SIG-M5 treated with dmso at 0.1 percent for 504 hours (cell line): Measurements from ENCODE around the gene KCNJ10.
"Not testable (repeated sequence)": the region's sequence is repeated elsewhere in the genome, so short reads cannot be mapped to it uniquely, and the experiment has no call there.

Experiments
- DNase-seq: peaks from one replicate; lab custom pipeline; 2025; ENCODE audit not compliant: unreplicated experiment; lab: John Stamatoyannopoulos, UW

KCNJ10 gene

DNA sequence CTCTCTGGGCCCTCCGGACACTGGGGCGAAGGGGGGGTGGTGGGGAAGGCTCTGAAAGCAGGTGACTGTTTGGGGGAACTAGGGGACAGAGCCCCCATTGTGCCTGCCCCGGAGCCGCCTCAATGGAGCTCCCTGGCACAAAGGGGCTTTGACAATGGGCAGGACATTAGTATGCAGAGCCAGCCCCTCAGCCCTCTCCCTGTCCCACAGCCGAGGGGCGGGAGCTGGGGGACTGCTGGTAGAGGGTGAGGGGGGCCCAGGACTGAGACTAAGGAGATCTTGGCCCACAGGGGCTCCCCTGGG lies 7.8 kb downstream of the KCNJ10 start:
- DNase-seq, result no peak

DNA sequence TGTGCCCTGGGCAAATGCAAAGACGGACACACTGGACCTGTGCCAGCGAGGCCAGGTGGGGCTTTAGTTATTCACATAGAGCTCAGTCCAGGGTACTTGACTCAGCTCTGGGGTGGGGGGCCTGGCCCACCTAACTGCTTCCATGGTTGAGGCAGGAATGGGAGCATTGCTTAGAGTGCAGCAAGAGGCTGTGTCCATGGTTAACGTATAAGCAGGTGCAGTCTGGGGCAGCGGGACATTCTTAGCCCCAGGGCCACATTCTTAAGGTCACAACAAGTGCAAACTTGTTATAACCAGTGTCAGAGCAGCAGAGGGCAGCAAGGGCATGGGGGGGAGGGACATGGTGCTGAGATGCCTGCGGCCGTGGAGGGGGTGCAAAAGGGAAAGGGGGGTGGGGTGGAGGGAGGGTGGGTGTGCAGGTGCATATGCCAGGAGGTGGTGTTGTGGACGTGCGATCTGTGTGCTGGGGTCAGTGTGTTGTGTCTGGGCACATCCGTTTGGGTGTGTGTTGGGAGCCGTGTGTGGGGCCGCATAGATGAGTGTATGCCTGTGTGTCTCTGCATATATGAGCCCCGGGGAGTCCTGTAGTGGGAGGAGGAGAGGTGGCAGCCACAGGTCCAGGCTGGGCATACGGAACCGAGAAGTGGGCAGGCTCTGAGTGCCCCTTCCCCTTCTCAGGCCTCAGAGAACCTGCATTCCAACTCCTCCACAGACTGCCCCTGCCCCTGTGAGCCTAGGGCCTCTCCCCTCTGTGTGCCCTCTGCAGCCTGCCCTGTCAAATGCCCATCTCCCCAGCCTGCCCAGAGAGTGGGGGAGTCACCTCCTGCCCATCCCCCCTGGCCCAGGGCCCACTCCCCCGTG lies 8.4 kb downstream of the KCNJ10 start:
- DNase-seq, result no peak

DNA sequence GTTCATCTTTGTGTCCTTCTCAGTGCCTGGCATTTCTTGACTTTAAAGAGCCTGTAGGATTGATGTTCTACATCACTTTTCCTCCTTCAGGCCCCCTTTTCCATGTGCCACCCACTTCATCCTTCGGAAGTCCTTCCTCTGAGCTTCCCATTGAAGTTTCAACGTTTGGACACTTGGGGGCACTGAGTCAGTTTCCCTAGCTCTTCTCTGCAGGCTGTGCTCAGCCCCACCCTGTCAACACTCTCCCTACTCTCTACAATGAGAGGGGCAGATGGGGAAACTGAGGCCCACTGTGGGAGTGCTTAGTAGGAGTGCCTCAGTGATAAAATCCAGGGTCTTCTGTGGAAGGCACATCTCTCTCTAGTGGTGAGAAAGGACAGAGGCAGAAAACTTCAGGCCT lies 11.9 kb downstream of the KCNJ10 start:
- no peak for DNase-seq

DNA sequence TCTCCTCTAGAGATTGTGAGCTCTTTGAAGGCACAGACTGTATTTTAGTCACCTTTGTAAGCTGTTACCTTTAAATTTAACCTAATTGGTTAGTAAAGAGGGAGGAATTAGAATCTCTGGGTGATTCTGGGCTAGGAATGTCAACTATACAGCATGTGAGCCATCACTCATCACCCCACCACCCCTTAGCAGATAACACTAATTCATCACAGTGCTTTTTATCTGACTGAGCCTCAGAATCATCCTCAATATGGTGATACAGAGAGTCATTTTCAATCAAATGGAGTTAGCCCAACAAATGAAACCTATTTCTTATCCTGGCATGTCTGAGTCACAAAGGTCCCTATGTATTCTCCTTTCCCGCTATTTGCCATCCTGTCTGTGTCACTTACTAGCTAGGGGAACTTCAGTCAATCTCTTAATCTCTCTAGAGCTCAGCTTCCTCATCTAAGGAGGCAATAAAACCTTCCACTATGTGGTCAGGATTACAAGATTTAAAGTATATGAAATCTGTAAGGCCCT lies 13.3 kb downstream of the KCNJ10 start:
- DNase-seq, result peak; percentile 20

DNA sequence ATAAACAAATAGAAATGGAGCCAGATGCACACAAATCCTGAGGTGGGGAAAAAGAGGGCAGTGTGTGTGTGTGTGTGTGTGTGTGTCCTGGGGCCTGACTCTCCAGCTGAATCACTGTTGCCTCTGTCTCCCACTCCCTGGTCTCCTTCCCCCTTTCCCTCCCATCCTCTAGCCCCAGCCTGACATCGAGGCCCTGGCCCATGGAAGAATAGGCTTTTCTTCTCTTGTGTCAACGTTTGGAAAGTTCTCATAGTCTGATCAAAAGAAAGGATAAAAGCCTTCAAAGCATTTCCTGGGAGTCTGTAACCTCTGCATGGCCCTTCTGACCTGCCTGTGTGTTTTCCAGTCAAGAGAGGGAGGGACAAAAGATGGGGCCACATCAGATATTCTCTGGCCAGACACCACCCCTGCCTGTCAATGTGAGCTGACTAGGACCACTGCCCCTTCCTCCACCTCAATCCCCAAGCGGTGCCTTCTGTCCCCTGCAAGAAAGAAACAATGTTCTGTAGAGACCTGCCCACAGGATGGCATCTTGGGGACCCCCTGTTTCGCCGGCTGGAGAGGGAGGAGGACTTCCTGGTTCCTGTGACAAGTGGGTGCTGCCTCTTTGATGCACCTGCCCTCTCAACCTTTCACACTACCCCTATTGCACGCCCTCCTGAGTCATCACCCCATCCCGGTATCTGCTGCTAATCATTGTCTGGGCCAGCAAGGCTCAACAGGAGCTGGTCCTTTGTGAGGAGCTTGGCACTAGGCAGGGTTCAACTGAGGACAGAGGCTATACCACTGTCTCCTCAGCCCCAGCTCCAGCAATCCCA lies 16.2 kb downstream of the KCNJ10 start:
- no peak for DNase-seq

DNA sequence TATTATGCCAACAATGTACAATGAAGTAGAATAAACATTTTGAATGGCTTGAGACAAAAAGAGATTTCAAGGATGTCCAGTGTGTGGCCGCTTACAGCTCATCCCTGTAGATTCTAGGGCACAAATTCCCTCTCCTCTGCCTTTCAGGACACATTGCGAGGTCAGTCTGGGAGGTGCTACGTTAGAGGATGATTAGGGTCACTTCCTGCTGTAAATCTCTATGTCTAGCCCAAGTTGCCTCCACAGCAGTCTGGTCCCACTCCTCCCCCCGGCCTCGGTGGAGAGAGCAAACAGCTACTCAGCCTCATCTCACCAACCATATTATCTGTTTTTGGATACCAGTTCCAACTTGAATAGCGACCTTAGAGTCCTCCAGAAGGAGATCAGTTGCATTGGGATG lies 17.0 kb downstream of the KCNJ10 start:
- no peak for DNase-seq

DNA sequence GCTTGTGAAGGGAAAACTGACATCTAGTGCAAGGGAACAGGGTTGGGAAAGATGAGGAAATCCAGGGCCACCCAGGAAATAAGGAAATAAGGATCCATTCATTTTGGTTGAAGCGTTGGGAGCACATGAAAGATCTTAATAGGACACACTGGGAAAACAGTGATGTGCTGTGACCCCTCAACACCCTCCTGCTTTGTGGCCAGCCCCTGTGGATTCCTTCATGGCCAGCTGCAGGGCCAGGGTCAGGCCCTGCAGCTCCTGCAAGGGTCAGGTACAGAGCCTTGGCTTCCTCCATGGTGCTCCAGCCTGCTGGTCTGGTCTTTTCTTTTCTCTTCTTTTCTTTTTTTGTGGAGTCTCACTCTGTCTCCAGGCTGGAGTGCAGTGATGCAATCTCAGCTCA lies 19.3 kb downstream of the KCNJ10 start:
- DNase-seq, result no peak

DNA sequence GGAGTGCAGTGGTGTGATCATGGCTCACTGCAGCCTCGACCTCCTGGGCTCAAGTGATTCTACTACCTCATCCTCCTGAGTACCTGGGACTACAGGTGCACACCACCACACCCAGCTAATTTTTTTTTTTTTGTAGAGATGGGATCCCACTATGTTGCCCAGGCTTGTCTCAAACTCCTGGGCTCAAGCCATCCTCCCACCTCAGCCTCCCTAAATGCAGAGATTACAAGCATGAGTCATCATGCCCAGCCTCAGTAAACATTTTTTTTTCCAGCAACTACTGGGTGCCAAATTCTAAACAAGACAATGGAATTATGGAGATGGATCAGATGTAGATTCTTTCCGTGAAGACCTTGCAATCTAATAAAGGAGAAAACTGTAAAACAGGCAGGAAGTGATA lies 19.8 kb downstream of the KCNJ10 start:
- DNase-seq, result not testable (repeated sequence)

DNA sequence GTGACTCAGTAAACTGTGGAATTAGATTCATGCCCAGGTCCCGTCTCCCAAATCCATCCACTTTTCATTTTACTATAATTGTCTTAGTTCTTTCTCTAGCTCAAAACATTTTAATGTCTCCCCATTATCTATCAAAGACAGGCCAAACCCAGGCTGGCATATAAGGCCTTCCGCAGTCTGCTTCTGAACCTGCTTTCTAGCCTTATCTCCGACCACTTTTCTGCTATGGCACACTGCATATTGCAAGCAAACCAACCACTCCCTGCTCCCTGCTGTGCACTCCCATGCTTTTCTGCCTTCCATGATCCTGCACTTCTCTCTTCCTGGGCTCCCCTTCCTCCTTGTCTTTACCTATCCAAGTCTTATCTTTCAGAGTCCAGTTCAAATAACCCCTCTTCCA lies 20.9 kb downstream of the KCNJ10 start:
- no peak for DNase-seq

DNA sequence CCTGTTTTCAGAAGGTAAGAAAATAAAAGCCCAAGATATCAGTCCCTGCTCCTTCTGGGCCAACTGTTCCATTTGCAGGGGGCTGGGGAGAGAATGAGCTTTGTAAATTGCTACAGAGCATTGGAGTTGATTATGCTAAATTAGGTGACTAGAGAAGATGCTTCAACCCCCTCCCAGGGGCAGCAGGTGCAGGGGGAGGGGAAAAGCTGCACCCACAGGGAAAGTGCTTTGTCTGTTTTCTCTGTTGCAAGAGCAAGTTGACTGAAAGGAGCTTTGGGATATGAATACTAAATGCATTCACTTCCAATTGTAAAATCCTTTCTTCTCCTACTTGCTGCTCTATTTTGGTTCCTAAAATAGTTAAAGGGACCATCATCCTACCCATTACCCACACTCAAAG lies 21.6 kb downstream of the KCNJ10 start:
- no peak for DNase-seq

DNA sequence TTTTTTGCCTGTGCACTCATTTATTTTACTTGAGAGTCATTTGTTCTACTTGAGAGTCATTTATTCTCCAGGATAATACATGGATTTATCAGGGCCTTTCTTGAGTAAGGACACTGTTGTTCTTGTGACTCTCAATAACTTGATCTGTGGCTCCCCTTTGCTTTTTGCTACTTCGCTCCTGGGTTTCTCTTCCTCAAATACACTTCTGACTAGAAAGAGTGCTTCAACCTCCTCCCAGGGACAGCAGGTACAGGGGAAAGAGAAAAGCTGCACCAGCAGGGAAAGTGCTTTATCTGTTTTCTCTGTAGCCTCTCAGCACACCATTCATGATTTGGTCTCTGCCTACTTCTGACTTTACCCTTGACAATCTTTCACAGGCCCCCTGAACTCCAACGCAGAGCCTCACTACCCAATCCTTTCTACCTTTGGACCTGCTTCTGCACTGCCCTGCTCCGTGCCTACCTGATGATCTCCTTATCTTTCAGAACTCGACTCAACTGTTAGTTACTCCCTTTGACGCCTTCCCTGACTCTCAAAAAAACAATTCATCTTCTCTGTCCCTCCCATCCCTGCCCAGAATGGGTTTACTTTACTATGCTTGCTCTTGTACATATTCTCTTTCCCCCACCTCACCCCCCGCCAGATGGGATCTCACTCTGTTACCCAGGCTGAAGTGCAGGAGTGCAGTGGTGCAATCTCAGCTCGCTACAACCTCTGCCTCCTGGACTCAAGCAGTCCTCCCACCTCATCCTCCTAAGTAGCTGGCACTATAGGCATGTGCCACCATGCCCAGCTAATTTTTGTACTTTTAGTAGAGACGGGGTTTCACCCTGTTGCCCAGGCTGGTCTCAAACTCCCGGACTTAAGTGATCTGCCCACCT lies 22.6 kb downstream of the KCNJ10 start:
- peak; percentile 46 for DNase-seq

DNA sequence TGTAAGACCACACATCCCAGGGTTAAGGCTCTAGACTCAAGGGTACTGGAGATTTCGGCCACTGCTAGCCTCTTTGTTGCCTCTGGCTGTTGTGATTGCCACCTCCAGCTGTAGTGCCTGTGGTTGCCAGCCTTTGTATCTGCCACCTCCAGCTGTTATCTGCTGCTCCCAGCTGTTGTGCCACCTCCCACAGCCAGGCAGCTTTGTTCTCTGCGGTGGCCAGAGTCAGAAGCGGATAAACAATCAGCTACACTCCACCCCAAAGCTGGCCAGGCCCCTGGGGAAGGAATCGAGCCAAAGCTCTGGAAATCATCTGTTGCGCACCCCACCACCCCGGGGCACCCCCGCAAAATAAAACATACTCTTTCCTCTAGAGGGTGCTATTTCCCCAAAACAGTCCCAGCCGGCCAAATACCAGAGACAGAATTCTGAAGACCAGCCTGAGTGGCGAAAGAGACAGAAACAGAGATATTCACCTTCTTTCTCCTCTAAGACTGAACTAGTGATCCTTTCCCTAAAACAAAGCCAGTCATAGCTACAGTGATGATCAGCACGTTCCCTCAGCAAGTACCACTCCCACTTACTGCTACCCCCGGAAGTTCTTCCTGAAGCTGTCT lies 23.4 kb downstream of the KCNJ10 start:
- peak; percentile 58 for DNase-seq

DNA sequence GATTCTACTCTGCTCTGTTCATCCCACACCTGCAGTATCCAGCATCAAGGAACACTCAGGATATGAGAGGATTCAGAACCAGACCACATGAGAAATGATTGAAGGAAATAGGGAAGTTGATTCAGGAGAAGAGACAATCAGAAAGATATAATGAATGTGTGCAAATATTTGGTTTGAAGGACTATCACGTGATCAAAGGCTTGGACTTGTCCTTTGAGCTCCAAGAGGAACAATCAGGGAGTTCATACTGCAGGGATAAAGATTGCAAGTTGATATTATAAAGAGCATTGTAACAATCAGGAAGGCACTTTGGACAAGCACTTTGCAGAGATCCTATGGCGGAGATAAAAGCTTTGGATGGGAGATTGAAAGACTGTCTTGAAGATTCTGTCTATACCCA lies 24.3 kb downstream of the KCNJ10 start:
- no peak for DNase-seq

DNA sequence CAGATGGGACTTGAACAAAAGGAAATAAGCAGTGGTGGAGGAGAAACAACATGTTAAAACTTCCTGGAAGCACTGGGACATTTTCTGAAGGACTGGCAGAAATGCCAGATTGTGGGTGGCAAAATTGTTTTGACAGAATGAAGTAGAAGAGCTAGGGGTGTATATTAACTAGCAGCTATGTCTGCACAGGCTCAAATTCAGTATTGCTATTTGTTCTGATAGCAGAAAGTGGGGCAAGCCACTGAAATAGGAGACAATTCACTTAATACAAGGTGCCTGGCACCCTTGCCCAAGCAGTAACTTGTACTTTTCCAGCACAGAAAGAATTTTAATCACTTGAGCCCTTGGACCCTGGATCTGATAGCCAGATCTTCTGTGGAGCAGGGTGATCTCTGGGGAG lies 26.4 kb downstream of the KCNJ10 start:
- DNase-seq, result no peak

DNA sequence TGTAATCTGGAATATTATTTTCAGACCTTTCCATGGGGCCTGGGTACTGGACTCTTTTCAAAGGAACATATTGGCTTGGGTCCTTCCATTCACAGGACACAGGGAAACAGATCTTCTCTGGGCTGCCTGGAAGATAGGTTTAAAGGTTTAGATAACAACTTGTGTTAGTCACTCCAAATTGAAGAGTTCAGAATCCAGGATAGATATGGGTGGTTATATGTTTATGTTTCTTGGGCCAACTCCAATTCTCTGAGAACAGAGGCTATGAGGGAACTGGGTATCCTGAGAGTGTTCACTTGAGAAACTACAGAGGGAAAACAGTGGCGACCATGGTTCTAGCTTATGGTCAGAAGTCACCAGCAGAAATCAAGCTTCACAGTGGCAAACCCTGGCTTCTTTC lies 29.5 kb downstream of the KCNJ10 start:
- DNase-seq, result no peak

DNA sequence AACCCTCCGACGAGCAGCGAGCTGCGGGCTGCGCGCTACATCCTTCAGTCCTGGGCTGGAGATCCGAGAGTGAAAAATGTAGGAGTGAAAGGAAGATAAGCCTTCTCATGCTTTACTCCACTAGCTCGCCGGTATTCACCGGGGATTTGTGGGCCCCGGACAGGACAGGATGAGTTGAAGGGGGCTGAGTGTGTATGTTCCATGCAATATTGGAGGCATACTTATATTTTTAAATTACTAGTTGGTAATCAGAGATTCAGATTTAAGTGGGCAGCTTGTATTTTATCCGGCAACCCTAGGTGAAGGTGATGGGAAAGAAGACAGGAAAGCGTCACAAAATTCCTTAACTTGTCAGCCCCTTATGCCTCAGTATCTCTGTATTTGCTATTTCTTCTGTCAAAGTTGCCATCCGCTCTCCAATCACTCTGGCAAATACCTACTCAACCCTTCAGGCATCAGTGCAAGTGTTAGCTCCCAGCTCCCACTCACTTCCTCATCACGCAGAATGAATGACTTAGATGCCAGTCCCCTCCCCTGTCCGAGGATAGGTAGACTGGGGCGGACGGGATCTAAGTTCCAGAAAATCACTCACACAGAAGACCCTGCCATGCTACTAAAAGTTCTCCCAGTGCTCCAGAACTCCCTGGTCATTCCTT lies 37.7 kb downstream of the KCNJ10 start:
- peak; percentile 40 for DNase-seq

DNA sequence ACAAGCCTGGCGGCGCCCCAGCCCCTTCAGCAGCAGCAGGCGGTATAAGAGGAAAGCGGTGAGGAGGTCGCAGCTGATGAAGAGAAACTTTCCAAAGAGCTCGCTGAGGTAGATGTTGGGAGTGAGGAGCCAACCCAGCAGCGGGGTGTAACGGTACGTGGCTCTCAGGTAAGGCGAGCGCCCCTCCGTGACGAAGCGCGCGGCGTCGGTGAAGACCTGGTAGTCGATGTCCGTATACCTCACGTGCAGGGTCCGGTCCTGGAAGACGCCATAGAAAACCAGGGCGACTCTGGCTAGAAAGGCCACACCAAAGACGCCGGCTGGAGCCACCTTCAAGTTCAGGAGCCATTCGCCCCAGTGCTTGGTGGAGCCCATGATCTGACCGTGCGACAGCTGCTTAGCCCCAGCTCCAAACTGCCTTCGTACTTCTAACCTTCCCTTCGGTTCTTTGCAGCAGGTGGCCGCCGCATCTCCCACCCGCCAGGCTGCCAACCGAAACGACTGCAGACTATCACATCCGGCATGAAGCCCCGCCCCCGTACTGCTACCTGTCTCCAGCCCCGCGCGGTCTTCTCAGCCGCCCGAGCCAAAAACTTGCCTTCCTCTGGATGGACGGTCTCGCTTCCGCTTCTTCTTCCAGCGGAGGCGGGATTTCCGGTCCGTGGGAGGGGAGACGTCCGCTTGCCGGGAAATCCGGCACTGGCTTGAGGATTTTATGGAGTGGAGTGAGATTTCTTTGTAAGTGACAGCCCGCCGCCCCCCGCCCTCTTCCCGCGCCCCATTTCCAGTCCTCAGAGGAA lies 38.4 kb downstream of the KCNJ10 start, which contains the start of gene PIGM:
Gene PIGM, minus strand, starts transcription at position 626 of the 800 bp plus-strand sequence. Its CDS starts 251 bp downstream, at position 375.
- peak; percentile 97 for DNase-seq

DNA sequence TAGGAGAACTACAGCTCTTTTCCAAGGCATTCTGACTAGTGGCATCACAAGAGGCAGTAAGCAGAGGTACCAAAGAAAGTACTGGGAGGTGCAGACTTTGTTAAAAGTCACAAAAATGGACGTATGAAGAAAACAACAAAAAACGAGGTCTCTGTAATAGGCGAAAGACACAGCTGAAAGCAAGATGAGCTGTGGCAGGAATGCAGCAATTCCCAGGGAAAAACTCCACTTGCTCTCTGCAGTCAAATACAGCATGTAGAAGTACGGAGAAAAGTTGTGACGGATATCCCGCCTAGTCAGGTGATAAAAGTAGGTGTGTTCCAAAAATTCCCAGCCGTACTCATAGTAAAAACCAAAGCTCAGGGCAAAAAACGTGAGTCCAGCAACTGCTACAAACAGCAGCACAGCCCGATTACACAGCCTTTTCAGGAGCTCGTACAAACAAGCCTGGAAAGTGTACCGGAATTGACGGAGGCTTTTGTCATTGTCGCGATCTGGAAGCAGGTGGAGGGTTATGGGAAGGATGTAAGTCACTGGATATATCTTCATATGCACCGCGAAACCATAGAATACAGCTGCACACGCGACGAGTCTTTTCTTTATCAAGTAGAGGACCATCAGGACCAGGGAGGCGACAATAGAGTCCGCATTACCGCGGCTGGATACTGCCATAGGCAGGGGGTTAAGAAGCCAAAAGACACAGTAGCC lies 39.1 kb downstream of the KCNJ10 start:
- DNase-seq, result no peak

DNA sequence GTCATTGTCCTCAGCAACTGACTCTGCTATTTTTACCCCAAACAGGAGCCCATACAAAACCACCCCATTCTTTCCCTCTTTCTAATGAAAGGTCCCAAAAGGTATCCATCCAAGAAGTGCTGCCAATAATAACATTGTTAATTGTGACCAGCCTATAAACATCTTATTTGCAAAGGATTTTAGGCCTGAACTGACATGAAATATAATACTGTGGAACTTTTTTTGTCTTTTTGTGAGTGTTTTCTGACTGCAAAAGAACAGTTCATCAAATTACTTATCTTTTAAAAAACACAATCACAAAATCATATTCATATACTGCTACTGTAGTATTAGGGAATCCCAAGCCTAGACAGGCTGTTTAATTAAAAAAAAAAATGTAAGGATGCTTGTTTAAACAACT lies 41.5 kb downstream of the KCNJ10 start:
- DNase-seq, result no peak
